Fibroblast of pulmonary artery (primary cell): ENCODE data around the gene AP1S3.
A peak's percentile ranks its signal among the peaks of the same experiment; 100 is the strongest.

Experiments
- DNase-seq: peaks from one replicate; pipeline ENCODE4 v3.0.0-alpha.2; 2010; ENCODE audit warnings: low read depth
- H3K4me3 ChIP-seq: replicated peaks from 2 replicates; pipeline ENCODE4 v1.5.1; 2011; ENCODE audit warnings: low read depth, mild to moderate bottlenecking, control low read depth, low read length, moderate library complexity
- TF ChIP-seq, protein P1 (sequence below): IDR thresholded peaks from 2 replicates; pipeline ENCODE4 v1.5.1; 2011; ENCODE audit warnings: mild to moderate bottlenecking, control low read depth, low read length, inconsistent platforms; ENCODE audit errors: missing control alignments

Gene AP1S3

DNA sequence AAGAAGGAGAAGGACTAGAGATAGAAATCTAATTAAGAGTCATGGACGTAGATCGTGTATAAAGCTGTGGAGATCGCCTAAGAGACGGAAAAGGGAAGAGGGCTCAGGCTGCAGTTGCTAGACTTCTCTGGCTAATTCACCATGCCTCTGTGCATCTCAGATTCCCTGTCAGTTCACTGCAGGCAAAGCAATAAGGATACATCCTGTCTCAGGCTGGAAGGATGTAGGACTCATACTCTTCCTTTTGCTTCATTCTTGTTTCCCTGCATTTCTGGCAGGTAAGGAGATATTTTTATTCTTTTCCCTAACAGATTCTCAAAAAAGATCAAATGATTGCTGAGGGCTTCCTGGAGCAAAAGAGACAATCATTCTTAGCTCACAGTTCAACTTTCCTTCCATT is 112.5 kb downstream of the AP1S3 start:
- H3K4me3 ChIP-seq, result peak overlapping the region; percentile 4
- DNase-seq, result peak; percentile 37
- TF ChIP-seq, protein P1, sequence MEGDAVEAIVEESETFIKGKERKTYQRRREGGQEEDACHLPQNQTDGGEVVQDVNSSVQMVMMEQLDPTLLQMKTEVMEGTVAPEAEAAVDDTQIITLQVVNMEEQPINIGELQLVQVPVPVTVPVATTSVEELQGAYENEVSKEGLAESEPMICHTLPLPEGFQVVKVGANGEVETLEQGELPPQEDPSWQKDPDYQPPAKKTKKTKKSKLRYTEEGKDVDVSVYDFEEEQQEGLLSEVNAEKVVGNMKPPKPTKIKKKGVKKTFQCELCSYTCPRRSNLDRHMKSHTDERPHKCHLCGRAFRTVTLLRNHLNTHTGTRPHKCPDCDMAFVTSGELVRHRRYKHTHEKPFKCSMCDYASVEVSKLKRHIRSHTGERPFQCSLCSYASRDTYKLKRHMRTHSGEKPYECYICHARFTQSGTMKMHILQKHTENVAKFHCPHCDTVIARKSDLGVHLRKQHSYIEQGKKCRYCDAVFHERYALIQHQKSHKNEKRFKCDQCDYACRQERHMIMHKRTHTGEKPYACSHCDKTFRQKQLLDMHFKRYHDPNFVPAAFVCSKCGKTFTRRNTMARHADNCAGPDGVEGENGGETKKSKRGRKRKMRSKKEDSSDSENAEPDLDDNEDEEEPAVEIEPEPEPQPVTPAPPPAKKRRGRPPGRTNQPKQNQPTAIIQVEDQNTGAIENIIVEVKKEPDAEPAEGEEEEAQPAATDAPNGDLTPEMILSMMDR, result no peak

GRCh38 chr2:223723954-223724411 is 113.4 kb downstream of the AP1S3 start:
- no peak for DNase-seq
- TF ChIP-seq, protein P1, result no peak
- no peak overlapping the region for H3K4me3 ChIP-seq

GRCh38 chr2:223722226-223722625 is 115.2 kb downstream of the AP1S3 start:
- DNase-seq, result no peak
- H3K4me3 ChIP-seq, result no peak overlapping the region
- TF ChIP-seq, protein P1, result no peak

DNA sequence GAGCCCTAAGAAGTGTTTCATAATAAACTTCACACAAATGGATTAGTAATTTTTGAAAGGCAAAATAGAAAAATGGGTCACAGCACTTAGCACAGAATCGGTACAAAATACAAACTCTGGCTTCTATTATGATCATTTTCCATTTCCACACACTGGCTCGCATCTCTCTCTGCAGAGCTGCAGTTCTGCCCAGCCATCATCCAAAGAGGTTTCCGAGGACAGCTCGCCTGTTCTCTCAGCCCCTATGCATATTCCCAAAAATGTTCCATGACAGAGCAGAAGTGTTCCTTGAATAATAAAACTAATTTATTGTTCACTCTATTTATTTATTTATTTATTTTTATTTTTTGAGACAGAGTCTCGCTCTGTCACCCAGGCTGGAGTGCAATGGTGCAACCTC is 115.6 kb downstream of the AP1S3 start:
- DNase-seq, result no peak
- H3K4me3 ChIP-seq, result no peak overlapping the region
- TF ChIP-seq, protein P1, result no peak

DNA sequence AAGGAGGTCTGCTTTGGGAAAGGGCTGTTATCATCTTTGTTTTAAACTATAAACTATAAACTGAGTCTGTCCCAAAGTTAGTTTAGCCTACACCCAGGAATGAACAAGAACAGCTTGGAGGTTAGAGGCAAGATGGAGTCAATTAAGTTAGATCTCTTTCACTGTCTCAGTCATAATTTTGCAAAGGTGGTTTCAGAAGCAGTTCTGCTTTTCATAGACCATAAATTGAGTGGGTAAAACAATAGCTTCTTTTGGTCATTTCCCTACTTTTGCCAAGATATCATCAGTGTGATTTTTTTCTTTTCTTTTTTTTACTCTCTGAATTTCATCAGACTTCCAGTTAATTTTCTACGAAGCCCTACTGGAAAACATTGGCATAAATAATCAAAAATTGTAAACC is 117.0 kb downstream of the AP1S3 start:
- no peak for DNase-seq
- TF ChIP-seq, protein P1, result no peak
- H3K4me3 ChIP-seq, result no peak overlapping the region

GRCh38 chr2:223712642-223713041 is 124.7 kb downstream of the AP1S3 start:
- TF ChIP-seq, protein P1, result no peak
- no peak for DNase-seq

GRCh38 chr2:223711596-223712326 is 125.6 kb downstream of the AP1S3 start:
- no peak for DNase-seq
- no peak overlapping the region for H3K4me3 ChIP-seq
- TF ChIP-seq, protein P1, result no peak

More at GRCh38 chr2:223712642-223713041, 124.7 kb downstream of the AP1S3 start:
- H3K4me3 ChIP-seq, result no peak overlapping the region
